Measurements from ENCODE around the gene C15orf61.

DNA sequence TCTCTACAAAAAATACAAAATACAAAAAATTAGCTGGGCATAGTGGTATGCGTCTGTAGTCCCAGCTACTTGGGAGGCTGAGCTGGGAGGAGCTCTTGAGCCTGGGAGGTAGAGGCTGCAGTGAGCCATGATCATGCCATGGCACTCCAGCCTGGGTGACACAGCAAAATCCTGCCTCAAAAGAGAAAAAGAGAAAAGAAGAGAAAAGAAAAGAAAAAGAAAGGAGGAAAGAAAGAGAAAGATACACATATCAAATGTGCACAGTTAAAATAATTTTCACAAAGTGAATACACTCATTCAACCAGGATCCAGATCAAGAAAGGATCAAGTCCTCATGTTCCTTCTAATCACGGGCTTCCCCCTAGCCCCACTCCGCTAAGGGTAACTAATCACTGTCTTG, 5.8 kb upstream of the C15orf61 start:
- TF ChIP-seq EZH2phosphoT487 (IDR thresholded peaks at IDR 0.05; ENCODE audit: low read length) (no peak), EZH2 (optimal IDR thresholded peaks at IDR 0.05; ENCODE audit: low read depth, low read length) (no peak)
- TF ChIP-seq, protein P1, sequence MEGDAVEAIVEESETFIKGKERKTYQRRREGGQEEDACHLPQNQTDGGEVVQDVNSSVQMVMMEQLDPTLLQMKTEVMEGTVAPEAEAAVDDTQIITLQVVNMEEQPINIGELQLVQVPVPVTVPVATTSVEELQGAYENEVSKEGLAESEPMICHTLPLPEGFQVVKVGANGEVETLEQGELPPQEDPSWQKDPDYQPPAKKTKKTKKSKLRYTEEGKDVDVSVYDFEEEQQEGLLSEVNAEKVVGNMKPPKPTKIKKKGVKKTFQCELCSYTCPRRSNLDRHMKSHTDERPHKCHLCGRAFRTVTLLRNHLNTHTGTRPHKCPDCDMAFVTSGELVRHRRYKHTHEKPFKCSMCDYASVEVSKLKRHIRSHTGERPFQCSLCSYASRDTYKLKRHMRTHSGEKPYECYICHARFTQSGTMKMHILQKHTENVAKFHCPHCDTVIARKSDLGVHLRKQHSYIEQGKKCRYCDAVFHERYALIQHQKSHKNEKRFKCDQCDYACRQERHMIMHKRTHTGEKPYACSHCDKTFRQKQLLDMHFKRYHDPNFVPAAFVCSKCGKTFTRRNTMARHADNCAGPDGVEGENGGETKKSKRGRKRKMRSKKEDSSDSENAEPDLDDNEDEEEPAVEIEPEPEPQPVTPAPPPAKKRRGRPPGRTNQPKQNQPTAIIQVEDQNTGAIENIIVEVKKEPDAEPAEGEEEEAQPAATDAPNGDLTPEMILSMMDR (IDR thresholded peaks at IDR 0.05; ENCODE audit: low read length) = no peak
